Esophagus muscularis mucosa (tissue), 4 donors: ENCODE measurements around the gene NAGPA.

ENCODE experiments used
- EP300 ChIP-seq: sonication (generic); formaldehyde crosslinking; IDR thresholded peaks from one replicate; pipeline ENCODE4 v1.6.1; 2017; ENCODE audit warnings: antibody characterized with exemption
- POLR2A ChIP-seq: fragments of 450-650 bp; IDR thresholded peaks from one replicate; pipeline ENCODE4 v1.6.1; 2017; ENCODE audit warnings: antibody characterized with exemption, moderate library complexity, mild to moderate bottlenecking, low read depth
- TF ChIP-seq, protein P1 (sequence below), 3 experiments: fragments of 200-600 bp in 2 of 3; fragments of 450-650 bp in 1 of 3; sonication (generic) in 2 of 3; IDR thresholded peaks; one replicate each; pipeline ENCODE4 v1.5.1; 2017 to 2019; ENCODE audit warnings: antibody characterized with exemption in 3 of 3, mild to moderate bottlenecking in 2 of 3, moderate library complexity in 1 of 3

DNA sequence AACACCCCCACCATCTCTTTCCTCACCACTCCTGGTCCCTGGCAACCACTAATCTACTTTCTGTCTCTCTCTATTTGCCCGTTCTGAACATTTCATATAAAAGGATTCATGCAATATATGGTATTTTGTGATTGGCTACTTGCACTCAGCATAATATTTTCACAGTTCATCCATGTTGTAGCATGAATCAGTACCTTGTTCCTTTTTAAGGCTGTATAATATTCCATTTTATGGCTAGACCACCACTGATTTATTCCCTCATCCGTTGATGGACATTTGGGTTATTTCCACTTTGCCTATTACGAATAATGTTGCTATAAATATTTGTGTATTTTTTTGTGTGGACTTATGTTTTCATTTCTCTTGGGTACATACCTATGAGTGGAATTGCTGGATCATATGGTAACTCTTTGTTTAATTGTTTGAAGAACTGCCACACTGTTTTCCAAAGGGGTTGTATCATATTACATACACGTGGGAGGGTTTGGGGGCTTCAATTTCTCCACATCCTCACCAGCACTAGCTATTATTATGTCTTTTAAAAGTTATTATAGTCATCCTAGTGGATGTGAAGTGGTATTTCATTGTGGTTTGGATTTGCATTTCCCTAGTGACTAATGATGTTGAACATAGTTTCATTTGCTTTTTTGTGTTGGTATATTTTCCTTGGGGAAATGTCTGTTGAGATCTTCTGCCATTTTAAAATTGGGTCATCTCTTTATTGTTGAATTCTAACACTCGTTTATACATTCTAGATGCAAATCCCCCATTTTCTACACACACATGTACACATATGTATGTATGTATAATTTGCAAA, 49.4 kb downstream of the NAGPA start:
- TF ChIP-seq EP300 (no peak), POLR2A (no peak)
- TF ChIP-seq, protein P1, sequence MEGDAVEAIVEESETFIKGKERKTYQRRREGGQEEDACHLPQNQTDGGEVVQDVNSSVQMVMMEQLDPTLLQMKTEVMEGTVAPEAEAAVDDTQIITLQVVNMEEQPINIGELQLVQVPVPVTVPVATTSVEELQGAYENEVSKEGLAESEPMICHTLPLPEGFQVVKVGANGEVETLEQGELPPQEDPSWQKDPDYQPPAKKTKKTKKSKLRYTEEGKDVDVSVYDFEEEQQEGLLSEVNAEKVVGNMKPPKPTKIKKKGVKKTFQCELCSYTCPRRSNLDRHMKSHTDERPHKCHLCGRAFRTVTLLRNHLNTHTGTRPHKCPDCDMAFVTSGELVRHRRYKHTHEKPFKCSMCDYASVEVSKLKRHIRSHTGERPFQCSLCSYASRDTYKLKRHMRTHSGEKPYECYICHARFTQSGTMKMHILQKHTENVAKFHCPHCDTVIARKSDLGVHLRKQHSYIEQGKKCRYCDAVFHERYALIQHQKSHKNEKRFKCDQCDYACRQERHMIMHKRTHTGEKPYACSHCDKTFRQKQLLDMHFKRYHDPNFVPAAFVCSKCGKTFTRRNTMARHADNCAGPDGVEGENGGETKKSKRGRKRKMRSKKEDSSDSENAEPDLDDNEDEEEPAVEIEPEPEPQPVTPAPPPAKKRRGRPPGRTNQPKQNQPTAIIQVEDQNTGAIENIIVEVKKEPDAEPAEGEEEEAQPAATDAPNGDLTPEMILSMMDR (IDR thresholded peaks at IDR 0.05) = no peak
